ENCODE data around the gene AGT.
"Not testable (repeated sequence)": the region's sequence is repeated elsewhere in the genome, so short reads cannot be mapped to it uniquely, and the experiment has no call there.

Gene AGT

GRCh38 chr1:230743899-230744298 lies 30.0 kb upstream of the AGT start:
- DNase-seq (ENCODE audit: low read depth), result no peak

- no peak for DNase-seq (ENCODE audit: low read depth)
Observed at GRCh38 chr1:230739564-230740290, 25.8 kb upstream of the AGT start.

GRCh38 chr1:230737622-230738262 lies 23.8 kb upstream of the AGT start:
- no peak for DNase-seq (ENCODE audit: low read depth)

GRCh38 chr1:230735447-230735846 lies 21.5 kb upstream of the AGT start:
- DNase-seq (ENCODE audit: low read depth), result no peak

- DNase-seq (ENCODE audit: low read depth), result no peak
Observed at GRCh38 chr1:230730977-230731376, 17.1 kb upstream of the AGT start.

- no peak for DNase-seq (ENCODE audit: low read depth)
Observed at GRCh38 chr1:230728710-230729392, 14.9 kb upstream of the AGT start.

GRCh38 chr1:230725256-230726012 lies 11.5 kb upstream of the AGT start:
- DNase-seq (ENCODE audit: low read depth), result no peak

GRCh38 chr1:230721849-230722522 lies 8.1 kb upstream of the AGT start:
- DNase-seq (ENCODE audit: low read depth), result not testable (repeated sequence)

- DNase-seq (ENCODE audit: low read depth), result no peak
Observed at GRCh38 chr1:230717251-230717650, 3.3 kb upstream of the AGT start.

GRCh38 chr1:230716453-230716852 lies 2.5 kb upstream of the AGT start:
- not testable (repeated sequence) for DNase-seq (ENCODE audit: low read depth)

- DNase-seq (ENCODE audit: low read depth), result no peak
Observed at GRCh38 chr1:230715510-230715909, 1.6 kb upstream of the AGT start.

GRCh38 chr1:230713547-230713914 lies 391 bp downstream of the AGT start:
- no peak for DNase-seq (ENCODE audit: low read depth)

- no peak for DNase-seq (ENCODE audit: low read depth)
Observed at GRCh38 chr1:230713138-230713537, 784 bp downstream of the AGT start.

GRCh38 chr1:230712470-230712942 lies 1.4 kb downstream of the AGT start:
- no peak for DNase-seq (ENCODE audit: low read depth)

GRCh38 chr1:230711245-230711644 lies 2.7 kb downstream of the AGT start:
- DNase-seq (ENCODE audit: low read depth), result no peak

GRCh38 chr1:230710543-230710904 lies 3.4 kb downstream of the AGT start:
- DNase-seq (ENCODE audit: low read depth), result no peak

- no peak for DNase-seq (ENCODE audit: low read depth)
Observed at GRCh38 chr1:230709619-230710542, 4.0 kb downstream of the AGT start.

GRCh38 chr1:230708631-230709580 lies 5.0 kb downstream of the AGT start:
- DNase-seq (ENCODE audit: low read depth), result no peak

GRCh38 chr1:230707732-230708630 lies 5.9 kb downstream of the AGT start:
- no peak for DNase-seq (ENCODE audit: low read depth)

Measured in GM04504 (cell line).